Panc1 (cell line): Measurements from ENCODE around the gene PVALB. TPM values are rescaled to one million over a fixed set of nuclear protein-coding genes. Genes with fewer than 3 reads are reported as not detected.

ENCODE experiments used
- ATAC-seq: fragments of 200-7000 bp; cut with Tn5 transposase; 2 replicates; pipeline ENCODE4 v1.9.1; 2020; ENCODE audit warnings: mild to moderate bottlenecking, moderate library complexity
- BruUV-seq: library from RNA; stranded (reverse); fragments of 400-500 nt; replicated peaks from 2 replicates; lab custom pipeline; 2021; lab: Mats Ljungman, UMichigan
- CTCF ChIA-PET: fragments of 300-600 bp; sonication (Branson Sonifier 250); formaldehyde crosslinking; loops from one replicate; lab custom pipeline; 2022; ENCODE audit warnings: antibody characterized with exemption; lab: Charles Lee
- POLR2A ChIA-PET: fragments of 300-600 bp; sonication (Branson Sonifier 250); formaldehyde crosslinking; loops from one replicate; lab custom pipeline; 2022; ENCODE audit warnings: antibody characterized with exemption; lab: Charles Lee
- DNase-seq: peaks from one replicate; pipeline ENCODE4 v3.0.0-alpha.2; 2010; ENCODE audit warnings: low read depth, low spot score
- H3K27ac ChIP-seq: 2 replicates; pipeline ENCODE4 v1.5.1; 2011; ENCODE audit warnings: mild to moderate bottlenecking, low read length, inconsistent platforms
- H3K27me3 ChIP-seq: fragments of 200-500 bp; sonication (Bioruptor generic); 2 replicates; pipeline ENCODE4 v1.6.0; 2014; ENCODE audit warnings: low read length, inconsistent platforms; ENCODE audit not compliant: control insufficient read depth, insufficient read depth
- H3K36me3 ChIP-seq: fragments of 200-500 bp; sonication (Bioruptor generic); 2 replicates; pipeline ENCODE4 v1.5.1; 2014; ENCODE audit warnings: inconsistent platforms, mild to moderate bottlenecking, low read length, moderate library complexity; ENCODE audit not compliant: control insufficient read depth, insufficient read depth
- H3K4me1 ChIP-seq: 2 replicates; pipeline ENCODE4 v1.5.1; 2011; ENCODE audit warnings: inconsistent platforms, mild to moderate bottlenecking, low read length, moderate library complexity; ENCODE audit not compliant: control insufficient read depth, insufficient read depth
- H3K4me3 ChIP-seq, 2 experiments: 2 replicates each; pipeline ENCODE4 v1.5.1; 2011 to 2012; ENCODE audit warnings: low read depth in 2 of 2, low read length in 2 of 2, mild to moderate bottlenecking in 2 of 2, inconsistent platforms in 1 of 2, moderate library complexity in 1 of 2
- H3K9me3 ChIP-seq: fragments of 200-500 bp; sonication (Bioruptor generic); 2 replicates; pipeline ENCODE4 v1.5.1; 2014; ENCODE audit warnings: low read depth, mild to moderate bottlenecking, inconsistent platforms, low read length, moderate library complexity; ENCODE audit not compliant: control insufficient read depth, insufficient read depth
- POLR2AphosphoS5 ChIP-seq: IDR thresholded peaks from 2 replicates; pipeline ENCODE4 v1.6.1; 2012; ENCODE audit warnings: mild to moderate bottlenecking, low read depth, low read length, moderate library complexity
- SIN3A ChIP-seq: IDR thresholded peaks from 2 replicates; pipeline ENCODE4 v1.6.1; 2012; ENCODE audit warnings: low read depth, mild to moderate bottlenecking, low read length, moderate library complexity, borderline replicate concordance; ENCODE audit not compliant: insufficient read depth
- TCF7L2 ChIP-seq: IDR thresholded peaks from 2 replicates; pipeline ENCODE4 v1.6.1; 2011; ENCODE audit warnings: mild to moderate bottlenecking, low read depth, low read length, inconsistent platforms
- in situ Hi-C: cut with HindIII; loops from 2 replicates; pipeline ENCODE4 v1.10.0; 2016; ENCODE audit warnings: low sequenced_read_pairs, low pct_unique_long_range_greater_than_20kb
- intact Hi-C: fragments of 100-400 bp; cut with micrococcal nuclease; formaldehyde crosslinking; loops from one replicate; pipeline ENCODE4 v1.10.0; 2022; ENCODE audit not compliant: unreplicated experiment
- total RNA-seq: library from RNA; stranded (reverse); gene quantifications from one replicate; pipeline ENCODE4 v1.2.1, GENCODE V29; 2021; ENCODE audit not compliant: unreplicated experiment
- TF ChIP-seq, protein P1 (sequence below), 2 experiments: IDR thresholded peaks; 2 replicates each; pipeline ENCODE4 v1.6.1; 2011 to 2012; ENCODE audit warnings: low read depth in 2 of 2, control low read depth in 1 of 2, low read length in 1 of 2, mild to moderate bottlenecking in 1 of 2, moderate library complexity in 1 of 2; ENCODE audit not compliant: insufficient read depth in 1 of 2
- TF ChIP-seq, protein P2 (sequence below): fragments of 450-650 bp; IDR thresholded peaks from 2 replicates; pipeline ENCODE4 v1.5.1; 2017; ENCODE audit warnings: mild to moderate bottlenecking

PVALB gene
- total RNA-seq, 1 experiment from 2014 or later = not detected

DNA sequence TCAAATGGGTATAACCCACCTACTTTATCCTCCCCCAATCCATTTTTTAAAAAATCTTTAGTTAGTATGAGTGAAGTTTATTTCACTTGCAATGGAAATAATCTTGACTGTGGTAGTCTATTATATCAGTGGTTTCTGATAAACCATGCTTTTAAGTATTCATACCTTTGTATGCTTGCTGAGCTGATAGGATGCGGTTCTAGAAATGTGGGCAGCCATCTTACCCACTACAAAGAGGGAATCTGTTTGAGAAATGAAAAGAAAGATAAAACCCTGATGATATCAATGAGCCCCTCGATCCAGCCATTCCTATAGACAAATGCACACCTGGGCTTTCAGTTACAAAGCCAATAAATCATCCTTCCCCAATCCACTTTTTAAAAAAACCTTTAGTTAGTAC, 13.8 kb upstream of the PVALB start:
- no peaks in the 10 kb centered on the region for H3K9me3 ChIP-seq
- no peak for ATAC-seq
- H3K27ac ChIP-seq = no peak overlapping the region
- no peaks in the 10 kb centered on the region for H3K36me3 ChIP-seq
- no TSS peak for BruUV-seq
- in situ Hi-C loops = no loop called here
- H3K4me3 ChIP-seq = no peak overlapping the region
- ChIA-PET POLR2A (no interaction called here), CTCF (no interaction called here)
- intact Hi-C loops = no loop called here
- no peaks in the 10 kb centered on the region for H3K4me1 ChIP-seq
- DNase-seq = no peak
- H3K27me3 ChIP-seq = no peaks in the 10 kb centered on the region
- TF ChIP-seq, protein P1, sequence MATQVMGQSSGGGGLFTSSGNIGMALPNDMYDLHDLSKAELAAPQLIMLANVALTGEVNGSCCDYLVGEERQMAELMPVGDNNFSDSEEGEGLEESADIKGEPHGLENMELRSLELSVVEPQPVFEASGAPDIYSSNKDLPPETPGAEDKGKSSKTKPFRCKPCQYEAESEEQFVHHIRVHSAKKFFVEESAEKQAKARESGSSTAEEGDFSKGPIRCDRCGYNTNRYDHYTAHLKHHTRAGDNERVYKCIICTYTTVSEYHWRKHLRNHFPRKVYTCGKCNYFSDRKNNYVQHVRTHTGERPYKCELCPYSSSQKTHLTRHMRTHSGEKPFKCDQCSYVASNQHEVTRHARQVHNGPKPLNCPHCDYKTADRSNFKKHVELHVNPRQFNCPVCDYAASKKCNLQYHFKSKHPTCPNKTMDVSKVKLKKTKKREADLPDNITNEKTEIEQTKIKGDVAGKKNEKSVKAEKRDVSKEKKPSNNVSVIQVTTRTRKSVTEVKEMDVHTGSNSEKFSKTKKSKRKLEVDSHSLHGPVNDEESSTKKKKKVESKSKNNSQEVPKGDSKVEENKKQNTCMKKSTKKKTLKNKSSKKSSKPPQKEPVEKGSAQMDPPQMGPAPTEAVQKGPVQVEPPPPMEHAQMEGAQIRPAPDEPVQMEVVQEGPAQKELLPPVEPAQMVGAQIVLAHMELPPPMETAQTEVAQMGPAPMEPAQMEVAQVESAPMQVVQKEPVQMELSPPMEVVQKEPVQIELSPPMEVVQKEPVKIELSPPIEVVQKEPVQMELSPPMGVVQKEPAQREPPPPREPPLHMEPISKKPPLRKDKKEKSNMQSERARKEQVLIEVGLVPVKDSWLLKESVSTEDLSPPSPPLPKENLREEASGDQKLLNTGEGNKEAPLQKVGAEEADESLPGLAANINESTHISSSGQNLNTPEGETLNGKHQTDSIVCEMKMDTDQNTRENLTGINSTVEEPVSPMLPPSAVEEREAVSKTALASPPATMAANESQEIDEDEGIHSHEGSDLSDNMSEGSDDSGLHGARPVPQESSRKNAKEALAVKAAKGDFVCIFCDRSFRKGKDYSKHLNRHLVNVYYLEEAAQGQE (IDR thresholded peaks at IDR 0.05; ENCODE audit: insufficient read depth in 1 of 2, low read depth in 2 of 2, low read length in 1 of 2) = no peak
- TF ChIP-seq SIN3A = no peak
- TF ChIP-seq TCF7L2 = no peak

DNA sequence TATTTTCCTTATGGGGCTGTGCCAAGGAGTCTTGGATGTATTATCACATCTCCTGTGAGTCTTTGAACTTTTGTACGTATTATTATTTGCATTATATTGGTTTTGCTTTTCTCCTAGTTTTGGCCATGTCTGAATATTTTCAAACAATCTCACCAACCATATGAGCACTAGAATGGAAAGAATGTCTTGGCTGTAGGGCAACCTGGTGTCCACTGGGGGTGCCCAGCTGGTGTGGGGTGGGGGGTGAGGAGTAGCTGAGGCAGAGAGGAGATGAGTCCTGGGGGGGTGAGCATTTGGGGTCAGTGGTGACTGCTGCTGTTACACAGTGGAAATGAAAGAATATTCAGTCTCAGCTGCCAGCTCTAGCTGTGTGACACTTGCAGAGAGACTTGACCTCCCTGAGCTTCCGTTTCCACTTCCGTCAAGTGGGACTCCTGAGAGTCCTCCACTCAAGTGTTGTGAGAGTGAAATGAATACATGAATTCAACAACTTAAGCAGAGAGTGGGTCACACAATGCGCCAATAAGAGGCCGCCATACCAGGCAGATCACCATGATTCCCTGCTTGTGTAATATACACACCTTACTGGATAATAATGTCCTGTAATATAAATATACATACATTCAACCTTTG, 12.7 kb upstream of the PVALB start:
- POLR2A ChIA-PET = no interaction called here
- no peaks in the 10 kb centered on the region for H3K4me1 ChIP-seq
- no peaks in the 10 kb centered on the region for H3K9me3 ChIP-seq
- in situ Hi-C loops (no loop called here), intact Hi-C loops (no loop called here)
- BruUV-seq = no TSS peak
- no peak overlapping the region for H3K4me3 ChIP-seq
- DNase-seq (no peak), ATAC-seq (no peak)
- CTCF ChIA-PET = no interaction called here
- TF ChIP-seq SIN3A = no peak
- no peak for TF ChIP-seq TCF7L2
- TF ChIP-seq, protein P2, sequence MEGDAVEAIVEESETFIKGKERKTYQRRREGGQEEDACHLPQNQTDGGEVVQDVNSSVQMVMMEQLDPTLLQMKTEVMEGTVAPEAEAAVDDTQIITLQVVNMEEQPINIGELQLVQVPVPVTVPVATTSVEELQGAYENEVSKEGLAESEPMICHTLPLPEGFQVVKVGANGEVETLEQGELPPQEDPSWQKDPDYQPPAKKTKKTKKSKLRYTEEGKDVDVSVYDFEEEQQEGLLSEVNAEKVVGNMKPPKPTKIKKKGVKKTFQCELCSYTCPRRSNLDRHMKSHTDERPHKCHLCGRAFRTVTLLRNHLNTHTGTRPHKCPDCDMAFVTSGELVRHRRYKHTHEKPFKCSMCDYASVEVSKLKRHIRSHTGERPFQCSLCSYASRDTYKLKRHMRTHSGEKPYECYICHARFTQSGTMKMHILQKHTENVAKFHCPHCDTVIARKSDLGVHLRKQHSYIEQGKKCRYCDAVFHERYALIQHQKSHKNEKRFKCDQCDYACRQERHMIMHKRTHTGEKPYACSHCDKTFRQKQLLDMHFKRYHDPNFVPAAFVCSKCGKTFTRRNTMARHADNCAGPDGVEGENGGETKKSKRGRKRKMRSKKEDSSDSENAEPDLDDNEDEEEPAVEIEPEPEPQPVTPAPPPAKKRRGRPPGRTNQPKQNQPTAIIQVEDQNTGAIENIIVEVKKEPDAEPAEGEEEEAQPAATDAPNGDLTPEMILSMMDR = no peak
- TF ChIP-seq, protein P1 (IDR thresholded peaks at IDR 0.05; ENCODE audit: insufficient read depth in 1 of 2, low read depth in 2 of 2, low read length in 1 of 2) = no peak
- no peak for TF ChIP-seq POLR2AphosphoS5
- H3K27me3 ChIP-seq = no peaks in the 10 kb centered on the region
- H3K27ac ChIP-seq = no peak overlapping the region
- no peaks in the 10 kb centered on the region for H3K36me3 ChIP-seq
